HEK293T (cell line): ENCODE measurements around the gene RAB28.

ENCODE experiments used
- BHLHE40 ChIP-seq: fragments of 450-650 bp; IDR thresholded peaks from 2 replicates; pipeline ENCODE4 v1.6.1; 2016; ENCODE audit warnings: mild to moderate bottlenecking, moderate library complexity, borderline replicate concordance
- FOXM1 ChIP-seq: fragments of 450-650 bp; IDR thresholded peaks from 2 replicates; pipeline ENCODE4 v1.6.1; 2017; ENCODE audit warnings: mild to moderate bottlenecking, borderline replicate concordance
- HDGF ChIP-seq: fragments of 450-650 bp; IDR thresholded peaks from 2 replicates; pipeline ENCODE4 v1.6.1; 2017; ENCODE audit warnings: antibody characterized with exemption, borderline replicate concordance
- SP1 ChIP-seq: fragments of 450-650 bp; IDR thresholded peaks from 2 replicates; pipeline ENCODE4 v1.6.1; 2017
- SUZ12 ChIP-seq: fragments of 450-650 bp; IDR thresholded peaks from 2 replicates; pipeline ENCODE4 v1.6.1; 2016; ENCODE audit warnings: mild to moderate bottlenecking

- TF ChIP-seq HDGF (no peak), SP1 (no peak), BHLHE40 (no peak), FOXM1 (no peak), SUZ12 (no peak)
Measured at GRCh38 chr4:13371048-13371447, 113.1 kb downstream of the RAB28 start.
